HepG2 (cell line): Measurements from ENCODE around the gene YTHDF1.

Experiments used
- HDAC6 ChIP-seq: fragments of 200-600 bp; sonication (generic); IDR thresholded peaks from 2 replicates; pipeline ENCODE4 v1.7.0; 2017; ENCODE audit warnings: mild to moderate bottlenecking, antibody characterized with exemption, low read length, low read depth
- POLR2A ChIP-seq, 2 experiments: IDR thresholded peaks; 2 replicates each; pipeline ENCODE4 v1.6.1; 2011; ENCODE audit warnings: low read depth in 2 of 2, low read length in 2 of 2, mild to moderate bottlenecking in 1 of 2, moderate library complexity in 1 of 2; ENCODE audit not compliant: insufficient read depth in 1 of 2
- ZBTB42 ChIP-seq: sonication (generic); formaldehyde crosslinking; IDR thresholded peaks from 2 replicates; pipeline ENCODE4 v1.5.0; 2020; ENCODE audit warnings: mild to moderate bottlenecking, missing genetic modification reagents
- ZNF614 ChIP-seq: IDR thresholded peaks from 2 replicates; pipeline ENCODE4 v1.6.1; 2018; ENCODE audit warnings: missing biosample characterization, missing genetic modification reagents, inconsistent platforms, borderline replicate concordance
- TF ChIP-seq, protein P1 (sequence below): sonication (generic); formaldehyde crosslinking; IDR thresholded peaks from 2 replicates; pipeline ENCODE4 v1.4.0; 2020; ENCODE audit warnings: mild to moderate bottlenecking, missing genetic modification reagents

DNA sequence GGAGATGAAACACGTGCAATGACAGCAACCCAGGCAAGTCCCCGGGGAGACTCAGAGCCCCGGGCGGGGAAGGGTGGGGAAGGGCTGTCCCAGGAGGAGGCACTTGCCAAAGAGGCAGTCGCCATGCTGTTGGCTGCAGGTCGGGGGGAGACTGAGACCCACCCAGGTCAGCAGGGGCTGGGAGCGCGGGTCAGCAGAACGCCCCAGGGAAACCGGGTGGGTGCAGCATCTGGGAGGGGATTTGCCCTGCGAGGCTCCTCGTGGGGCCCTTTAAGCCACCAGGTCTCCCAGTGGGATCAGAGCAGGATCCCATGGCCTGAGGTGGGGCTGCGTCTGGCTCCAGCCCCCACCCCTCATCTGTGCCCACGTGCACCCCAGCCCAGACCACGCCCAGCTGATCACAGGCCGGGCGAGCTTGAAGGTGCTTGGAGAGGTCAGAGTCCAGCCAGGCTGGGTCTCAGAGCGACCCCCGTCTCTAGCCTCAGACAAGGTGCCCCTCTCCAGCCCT lies 65.5 kb downstream of the YTHDF1 start:
- TF ChIP-seq HDAC6, result no peak
- no peak for TF ChIP-seq ZBTB42 (CRISPR knock-in tag)
- no peak for TF ChIP-seq POLR2A (IDR thresholded peaks at IDR 0.05; ENCODE audit: insufficient read depth in 1 of 2, low read depth in 2 of 2, low read length in 2 of 2)
- TF ChIP-seq, protein P1, sequence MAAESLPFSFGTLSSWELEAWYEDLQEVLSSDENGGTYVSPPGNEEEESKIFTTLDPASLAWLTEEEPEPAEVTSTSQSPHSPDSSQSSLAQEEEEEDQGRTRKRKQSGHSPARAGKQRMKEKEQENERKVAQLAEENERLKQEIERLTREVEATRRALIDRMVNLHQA (CRISPR knock-in tag), result no peak
- TF ChIP-seq ZNF614 (CRISPR knock-in tag), result no peak
